Vagina (tissue), 2 donors: Measurements from ENCODE around the gene ZNF804A. TPM values are rescaled to one million over a fixed set of nuclear protein-coding genes. Genes with fewer than 3 reads are reported as not detected.

Experiments
- DNase-seq, 2 donors: peaks; one replicate each; pipeline ENCODE4 v3.0.0-alpha.2; 2017; ENCODE audit errors: extremely low spot score in 2 of 2
- H3K27ac ChIP-seq: fragments of 200-600 bp; sonication (generic); one replicate; pipeline ENCODE4 v1.5.1; 2019
- H3K27me3 ChIP-seq: fragments of 200-600 bp; sonication (generic); one replicate; pipeline ENCODE4 v1.5.1; 2019
- H3K36me3 ChIP-seq, 2 donors: fragments of 200-600 bp; sonication (generic); one replicate each; pipeline ENCODE4 v1.5.1; 2017 to 2019
- H3K4me1 ChIP-seq: fragments of 200-600 bp; sonication (generic); one replicate; pipeline ENCODE4 v1.5.1; 2019
- H3K4me3 ChIP-seq, 2 donors: fragments of 200-600 bp; sonication (generic); 1 replicate in 1 of 2; 2 replicates in 1 of 2; pipeline ENCODE4 v1.5.1; 2016 to 2019
- H3K9me3 ChIP-seq: fragments of 200-600 bp; sonication (generic); one replicate; pipeline ENCODE4 v1.5.1; 2019
- CTCF ChIP-seq, 3 experiments: fragments of 450-650 bp in 2 of 3; fragments of 200-600 bp in 1 of 3; sonication (generic) in 1 of 3; IDR thresholded peaks; one replicate each; pipeline ENCODE4 v1.5.1; 2017 to 2019; ENCODE audit warnings: antibody characterized with exemption in 3 of 3, mild to moderate bottlenecking in 2 of 3, moderate library complexity in 2 of 3
- POLR2A ChIP-seq, 2 donors: fragments of 450-650 bp; IDR thresholded peaks; one replicate each; pipeline ENCODE4 v1.6.1; 2017; ENCODE audit warnings: antibody characterized with exemption in 2 of 2, mild to moderate bottlenecking in 2 of 2, moderate library complexity in 2 of 2
- POLR2AphosphoS5 ChIP-seq, 2 donors: sonication (generic); formaldehyde crosslinking; IDR thresholded peaks; one replicate each; pipeline ENCODE4 v1.9.0; 2017; ENCODE audit warnings: antibody characterized with exemption in 2 of 2, mild to moderate bottlenecking in 2 of 2, low read depth in 1 of 2; ENCODE audit not compliant: insufficient read depth in 1 of 2
- intact Hi-C: fragments of 100-400 bp; cut with DNase I; formaldehyde crosslinking; loops from one replicate; pipeline ENCODE4 v1.15.1; 2023
- total RNA-seq: library from RNA; depleted of rRNA; stranded (reverse); fragments of >200 nt; gene quantifications from one replicate; pipeline ENCODE4 v1.2.3, GENCODE V29; 2016

The ZNF804A gene
- total RNA-seq, 1 donor from 2014 or later, result 1.2 TPM

- DNase-seq, result no peak
- intact Hi-C loops, result no loop called here
- Histone ChIP-seq H3K4me1 (no peaks in the 10 kb centered on the region), H3K36me3 (no peaks in the 10 kb centered on the region), H3K27ac (no peak overlapping the region), H3K9me3 (no peaks in the 10 kb centered on the region), H3K27me3 (no peaks in the 10 kb centered on the region), H3K4me3 (no peak overlapping the region)
- TF ChIP-seq POLR2AphosphoS5 (IDR thresholded peaks at IDR 0.05; ENCODE audit: insufficient read depth in 1 of 2, low read depth in 1 of 2), result no peak
- TF ChIP-seq POLR2A (IDR thresholded peaks at IDR 0.05), result no peak
- no peak for TF ChIP-seq CTCF (IDR thresholded peaks at IDR 0.05)
These were observed 201.1 kb downstream of the ZNF804A start for GRCh38 chr2:184799379-184799778.

GRCh38 chr2:184814421-184814820 is 216.1 kb downstream of the ZNF804A start:
- Histone ChIP-seq H3K36me3 (no peaks in the 10 kb centered on the region), H3K27ac (no peak overlapping the region), H3K4me1 (no peaks in the 10 kb centered on the region), H3K9me3 (no peaks in the 10 kb centered on the region), H3K27me3 (no peaks in the 10 kb centered on the region), H3K4me3 (no peak overlapping the region)
- TF ChIP-seq POLR2A (IDR thresholded peaks at IDR 0.05) (no peak), CTCF (IDR thresholded peaks at IDR 0.05) (no peak), POLR2AphosphoS5 (IDR thresholded peaks at IDR 0.05; ENCODE audit: insufficient read depth in 1 of 2, low read depth in 1 of 2) (no peak)
- intact Hi-C loops, result no loop called here
- no peak for DNase-seq

- TF ChIP-seq CTCF (IDR thresholded peaks at IDR 0.05) (no peak), POLR2A (IDR thresholded peaks at IDR 0.05) (no peak), POLR2AphosphoS5 (IDR thresholded peaks at IDR 0.05; ENCODE audit: insufficient read depth in 1 of 2, low read depth in 1 of 2) (no peak)
- intact Hi-C loops, result no loop called here
- H3K27me3 ChIP-seq, result no peaks in the 10 kb centered on the region
- no peaks in the 10 kb centered on the region for H3K9me3 ChIP-seq
- H3K4me3 ChIP-seq, result no peak overlapping the region
- DNase-seq, result no peak
- no peaks in the 10 kb centered on the region for H3K36me3 ChIP-seq
- H3K4me1 ChIP-seq, result no peaks in the 10 kb centered on the region
- H3K27ac ChIP-seq, result no peak overlapping the region
These were observed 217.5 kb downstream of the ZNF804A start for GRCh38 chr2:184815824-184816223.

GRCh38 chr2:184824597-184824996 is 226.3 kb downstream of the ZNF804A start:
- Histone ChIP-seq H3K9me3 (no peaks in the 10 kb centered on the region), H3K4me1 (no peaks in the 10 kb centered on the region), H3K36me3 (no peaks in the 10 kb centered on the region), H3K27me3 (no peaks in the 10 kb centered on the region), H3K4me3 (no peak overlapping the region), H3K27ac (no peak overlapping the region)
- TF ChIP-seq POLR2A (IDR thresholded peaks at IDR 0.05) (no peak), POLR2AphosphoS5 (IDR thresholded peaks at IDR 0.05; ENCODE audit: insufficient read depth in 1 of 2, low read depth in 1 of 2) (no peak), CTCF (IDR thresholded peaks at IDR 0.05) (no peak)
- intact Hi-C loops, result no loop called here
- DNase-seq, result no peak

GRCh38 chr2:184830531-184830930 is 232.2 kb downstream of the ZNF804A start:
- intact Hi-C loops, result no loop called here
- Histone ChIP-seq H3K36me3 (no peaks in the 10 kb centered on the region), H3K27me3 (no peaks in the 10 kb centered on the region), H3K27ac (no peak overlapping the region), H3K4me3 (no peak overlapping the region), H3K4me1 (no peaks in the 10 kb centered on the region), H3K9me3 (no peaks in the 10 kb centered on the region)
- TF ChIP-seq POLR2A (IDR thresholded peaks at IDR 0.05) (no peak), POLR2AphosphoS5 (IDR thresholded peaks at IDR 0.05; ENCODE audit: insufficient read depth in 1 of 2, low read depth in 1 of 2) (no peak), CTCF (IDR thresholded peaks at IDR 0.05) (no peak)
- no peak for DNase-seq
